Measurements from ENCODE around the gene STH. TPM values are rescaled to one million over a fixed set of nuclear protein-coding genes. Genes with fewer than 3 reads are reported as not detected.

The STH gene
- total and polyA plus RNA-seq, 2 experiments from 2014 or later: 0.55 TPM; not detected in 1

- Histone ChIP-seq H3K4me1 (ENCODE audit: insufficient read depth) (no peaks in the 10 kb centered on the region), H3K27ac (ENCODE audit: low read depth) (no peak overlapping the region), H3K79me2 (replicated peaks; ENCODE audit: insufficient read depth) (no peaks in the 10 kb centered on the region), H3K36me3 (ENCODE audit: insufficient read depth) (no peaks in the 10 kb centered on the region), H3F3A (replicated peaks; ENCODE audit: low read depth) (no peaks in the 10 kb centered on the region), H3K9me2 (ENCODE audit: insufficient read depth) (no peaks in the 10 kb centered on the region), H4K20me1 (replicated peaks; ENCODE audit: insufficient read depth) (no peaks in the 10 kb centered on the region), H2AFZ (no peak overlapping the region), H3K27me3 (ENCODE audit: insufficient read depth) (no peaks in the 10 kb centered on the region), H3K4me3 (no peak overlapping the region), H3K4me2 (no peak overlapping the region)
- no peaks in the 10 kb centered on the region for H3K27me3 Mint-ChIP-seq (ENCODE audit: insufficient read depth, low read depth, poor library complexity)
- no peaks in the 10 kb centered on the region for H3K9me3 Mint-ChIP-seq
- H3K36me3 Mint-ChIP-seq (ENCODE audit: low read depth): no peaks in the 10 kb centered on the region
- ATAC-seq: no peak
- no peaks in the 10 kb centered on the region for H3K4me1 Mint-ChIP-seq
- no peak overlapping the region for H3K4me3 Mint-ChIP-seq
- no peak overlapping the region for H3K27ac Mint-ChIP-seq
- no peak for DNase-seq (ENCODE audit: low spot score)
- TF ChIP-seq EZH2phosphoT487 (IDR thresholded peaks at IDR 0.05; ENCODE audit: unreplicated experiment) (no peak), CREB1 (CRISPR knock-in tag; IDR thresholded peaks at IDR 0.05; ENCODE audit: low read depth) (no peak), NANOG (IDR thresholded peaks at IDR 0.05; ENCODE audit: borderline replicate concordance) (no peak), CTCF (conservative IDR thresholded peaks at IDR 0.05; ENCODE audit: low read depth in 2 of 2) (no peak), JUNB (IDR thresholded peaks at IDR 0.05; ENCODE audit: unreplicated experiment) (no peak), ETS1 (IDR thresholded peaks at IDR 0.05) (no peak), EZH2 (IDR thresholded peaks at IDR 0.05; ENCODE audit: low read depth, unreplicated experiment) (no peak), REST (IDR thresholded peaks at IDR 0.05; ENCODE audit: unreplicated experiment) (no peak), STAT1 (IDR thresholded peaks at IDR 0.05; ENCODE audit: unreplicated experiment) (no peak), ZNF331 (CRISPR knock-in tag; IDR thresholded peaks at IDR 0.05; ENCODE audit: low read depth) (no peak)
Observed at GRCh38 chr17:45961206-45961605, 37.8 kb upstream of the STH start.

Data from GM23338 (cell line).